Measurements from ENCODE around the gene PELI1. TPM values are rescaled to one million over a fixed set of nuclear protein-coding genes. Genes with fewer than 3 reads are reported as not detected.

PELI1 gene
- total RNA-seq: 79.5 TPM

- peak; percentile 84 to 87 for DNase-seq (ENCODE audit: low spot score in 2 of 2)
- FAIRE-seq: peak; percentile 13
Measured at GRCh38 chr2:64144057-64145013, at the start of gene PELI1. PELI1 (minus strand) TSS chr2:64144420; CDS start chr2:64108310, 36,110 bp downstream.

- FAIRE-seq: no peak
- no peak for DNase-seq (ENCODE audit: low spot score in 2 of 2)
Measured at GRCh38 chr2:64193491-64193890, 49.3 kb upstream of the PELI1 start.

GRCh38 chr2:64192664-64193105, 48.5 kb upstream of the PELI1 start:
- no peak for FAIRE-seq

GRCh38 chr2:64192125-64192479, 47.9 kb upstream of the PELI1 start:
- DNase-seq (ENCODE audit: low spot score in 2 of 2) (no peak), FAIRE-seq (no peak)

More at GRCh38 chr2:64192664-64193105, 48.5 kb upstream of the PELI1 start:
- DNase-seq (ENCODE audit: low spot score in 2 of 2): no peak

GRCh38 chr2:64189586-64189985, 45.4 kb upstream of the PELI1 start:
- DNase-seq (ENCODE audit: low spot score in 2 of 2): no peak

GRCh38 chr2:64189167-64189566, 44.9 kb upstream of the PELI1 start:
- DNase-seq (ENCODE audit: low spot score in 2 of 2) (no peak), FAIRE-seq (no peak)

More at GRCh38 chr2:64189586-64189985, 45.4 kb upstream of the PELI1 start:
- no peak for FAIRE-seq

- FAIRE-seq (no peak), DNase-seq (ENCODE audit: low spot score in 2 of 2) (no peak)
Measured at GRCh38 chr2:64186699-64187605, 42.7 kb upstream of the PELI1 start.

- FAIRE-seq (no peak), DNase-seq (ENCODE audit: low spot score in 2 of 2) (no peak)
Measured at GRCh38 chr2:64179582-64180321, 35.5 kb upstream of the PELI1 start.

- no peak for DNase-seq (ENCODE audit: low spot score in 2 of 2)
Measured at GRCh38 chr2:64177315-64177714, 33.1 kb upstream of the PELI1 start.

GRCh38 chr2:64175419-64176197, 31.4 kb upstream of the PELI1 start:
- DNase-seq (ENCODE audit: low spot score in 2 of 2): no peak
- no peak for FAIRE-seq

More at GRCh38 chr2:64177315-64177714, 33.1 kb upstream of the PELI1 start:
- FAIRE-seq: no peak

- no peak for FAIRE-seq
- DNase-seq (ENCODE audit: low spot score in 2 of 2): no peak
Measured at GRCh38 chr2:64173156-64174135, 29.2 kb upstream of the PELI1 start.

- FAIRE-seq: no peak
- no peak for DNase-seq (ENCODE audit: low spot score in 2 of 2)
Measured at GRCh38 chr2:64168756-64169155, 24.5 kb upstream of the PELI1 start.

GRCh38 chr2:64168201-64168600, 24.0 kb upstream of the PELI1 start:
- DNase-seq (ENCODE audit: low spot score in 2 of 2) (no peak), FAIRE-seq (no peak)

- FAIRE-seq (no peak), DNase-seq (ENCODE audit: low spot score in 2 of 2) (no peak)
Measured at GRCh38 chr2:64166637-64167420, 22.6 kb upstream of the PELI1 start.

- FAIRE-seq (no peak), DNase-seq (ENCODE audit: low spot score in 2 of 2) (no peak)
Measured at GRCh38 chr2:64166212-64166611, 22.0 kb upstream of the PELI1 start.

GRCh38 chr2:64165706-64166105, 21.5 kb upstream of the PELI1 start:
- DNase-seq (ENCODE audit: low spot score in 2 of 2) (no peak), FAIRE-seq (no peak)

- FAIRE-seq: no peak
- no peak for DNase-seq (ENCODE audit: low spot score in 2 of 2)
Measured at GRCh38 chr2:64164629-64165028, 20.4 kb upstream of the PELI1 start.

GRCh38 chr2:64162516-64162915, 18.3 kb upstream of the PELI1 start:
- DNase-seq (ENCODE audit: low spot score in 2 of 2): no peak
- FAIRE-seq: no peak
